GM18909 (cell line): Measurements from ENCODE around the gene SFT2D2.
A peak's percentile ranks its signal among the peaks of the same experiment; 100 is the strongest.

Experiments used
- ATAC-seq: cut with Tn5 transposase; IDR thresholded peaks from one replicate; pipeline ENCODE4 v1.9.1; 2021; ENCODE audit warnings: mild to moderate bottlenecking; ENCODE audit not compliant: unreplicated experiment, poor library complexity

Gene SFT2D2

DNA sequence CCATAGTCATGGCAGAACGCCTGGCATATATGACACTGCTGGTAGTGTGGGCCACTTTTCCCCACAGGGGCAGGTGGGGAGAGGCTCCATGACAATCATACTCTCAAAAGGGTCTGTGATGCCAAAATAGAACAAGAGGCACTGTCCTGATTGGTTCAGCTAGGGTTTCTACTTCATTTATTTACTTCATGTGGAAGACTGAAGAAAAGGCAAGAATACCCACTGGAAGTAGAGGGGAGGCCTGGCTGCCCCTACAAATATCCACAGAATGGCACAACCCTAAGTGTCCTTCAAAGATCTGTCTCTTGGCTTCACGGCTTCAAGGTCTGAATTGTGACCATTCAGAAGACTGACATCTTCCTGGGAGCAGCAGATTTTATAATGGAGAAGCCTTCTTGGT is 4.5 kb upstream of the SFT2D2 start:
- ATAC-seq = no peak

DNA sequence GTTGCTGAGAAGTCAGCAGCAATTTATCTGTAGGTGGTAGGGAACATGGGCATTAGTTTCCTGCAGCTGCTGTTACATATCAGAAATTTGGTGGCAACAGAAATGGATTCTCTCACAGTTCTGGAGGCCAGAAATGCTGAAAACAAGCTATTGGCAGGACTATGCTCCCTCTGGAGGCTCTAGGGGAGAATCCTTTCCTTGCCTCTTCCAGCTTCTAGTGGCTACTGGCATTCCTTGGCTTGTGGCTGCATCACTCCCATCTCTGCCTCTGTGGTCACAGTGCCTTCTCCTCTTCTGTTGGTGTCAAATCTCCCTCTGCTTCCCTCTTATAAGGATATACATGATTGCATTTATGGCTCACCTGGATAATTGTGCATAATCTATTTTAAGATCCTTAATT is 2.5 kb upstream of the SFT2D2 start:
- no peak for ATAC-seq

DNA sequence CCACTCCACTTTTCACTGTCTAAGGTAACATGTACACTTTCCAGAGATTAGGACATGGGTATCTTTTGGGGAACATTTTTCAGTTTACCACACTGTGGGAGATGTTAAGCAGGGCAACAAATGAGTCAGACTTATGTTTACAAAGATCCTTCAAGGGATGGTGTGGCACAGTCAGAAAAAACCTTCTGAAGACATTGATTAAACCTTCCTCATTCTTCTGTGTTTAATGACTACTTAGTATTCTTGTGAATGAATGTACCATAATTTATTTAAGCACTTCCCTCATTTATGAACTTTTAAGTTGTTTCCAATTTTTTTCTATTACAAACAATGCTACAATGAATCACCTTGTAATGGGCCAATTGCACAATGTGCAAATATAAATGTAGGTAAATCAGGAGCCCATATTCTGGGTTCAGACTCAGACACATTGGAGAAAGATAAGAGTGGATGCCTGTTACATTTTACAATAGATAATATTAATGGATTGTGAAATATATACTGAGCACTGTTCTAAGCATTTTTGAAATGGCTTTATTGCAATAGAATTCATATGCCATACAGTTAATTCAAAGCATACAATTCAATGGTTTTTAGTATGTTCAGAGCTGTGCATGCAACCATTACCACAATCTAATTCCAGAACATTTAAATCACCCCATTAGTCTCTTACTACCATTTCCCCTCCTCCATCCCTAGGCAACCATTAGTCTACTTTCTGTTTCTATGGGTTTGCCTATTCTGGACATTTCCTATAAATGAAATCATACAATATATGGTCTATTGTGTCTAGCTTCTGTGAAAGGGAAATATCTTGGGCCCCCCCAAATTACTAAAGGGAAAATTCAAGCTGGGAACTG is 1.9 kb upstream of the SFT2D2 start:
- no peak for ATAC-seq

DNA sequence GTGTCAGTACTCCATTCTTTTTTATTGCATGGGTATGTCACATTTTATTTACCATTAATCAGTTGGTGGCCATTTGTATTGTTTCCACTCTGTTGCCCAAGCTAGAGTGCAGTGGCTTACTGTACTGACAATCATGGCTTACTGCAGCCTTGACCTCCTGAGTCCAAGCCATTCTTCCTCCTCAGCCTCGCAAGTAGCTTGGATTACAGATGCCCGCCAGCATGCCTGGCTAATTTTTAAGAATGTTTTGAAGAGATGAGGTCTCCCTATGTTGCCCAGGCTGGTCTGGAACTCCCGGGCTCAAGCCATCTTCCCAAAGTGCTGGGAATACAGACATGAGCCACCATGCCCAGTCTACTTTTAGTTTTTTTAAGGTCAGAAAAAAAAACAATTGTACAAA is 813 bp upstream of the SFT2D2 start:
- no peak for ATAC-seq

GRCh38 chr1:168227620-168228019 is 1.8 kb downstream of the SFT2D2 start:
- ATAC-seq = no peak

DNA sequence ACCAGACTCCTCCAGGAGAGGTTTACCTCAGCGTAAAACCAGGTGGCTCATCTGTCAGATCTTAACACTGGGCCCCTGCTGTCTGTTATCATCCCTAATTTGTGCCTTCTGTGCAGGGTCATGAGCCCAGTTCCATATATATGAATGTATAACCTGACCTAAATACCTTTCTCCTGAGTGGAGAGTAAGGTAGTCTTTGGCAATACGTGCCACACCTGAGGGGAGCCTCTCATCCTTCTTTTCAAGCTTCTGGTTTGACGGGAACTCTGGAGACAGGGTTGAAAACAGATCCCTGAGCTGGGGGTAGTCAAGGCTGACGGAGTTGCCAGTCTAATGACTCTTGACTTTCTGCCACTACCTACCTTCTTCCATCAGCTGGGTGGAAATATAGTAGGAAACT is 4.1 kb downstream of the SFT2D2 start:
- ATAC-seq = no peak

DNA sequence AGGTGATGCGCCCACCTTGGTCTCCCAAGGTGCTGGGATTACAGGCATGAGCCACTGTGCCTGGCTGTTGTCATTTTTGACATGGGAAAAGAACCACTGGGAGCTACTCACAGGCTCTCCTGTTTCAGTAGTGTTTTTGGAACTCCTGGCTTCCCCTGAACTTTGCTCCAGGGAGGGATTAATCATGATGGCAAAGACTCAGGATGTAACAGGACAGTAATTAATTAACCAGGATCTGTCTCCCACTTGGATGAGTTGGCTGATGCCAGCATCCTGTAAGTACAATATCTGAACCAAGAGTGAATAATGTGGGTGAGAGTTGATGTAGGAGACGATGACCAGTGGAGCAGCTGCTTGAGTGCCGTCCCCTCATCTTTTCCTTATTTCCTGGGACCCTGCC is 4.9 kb downstream of the SFT2D2 start:
- no peak for ATAC-seq

DNA sequence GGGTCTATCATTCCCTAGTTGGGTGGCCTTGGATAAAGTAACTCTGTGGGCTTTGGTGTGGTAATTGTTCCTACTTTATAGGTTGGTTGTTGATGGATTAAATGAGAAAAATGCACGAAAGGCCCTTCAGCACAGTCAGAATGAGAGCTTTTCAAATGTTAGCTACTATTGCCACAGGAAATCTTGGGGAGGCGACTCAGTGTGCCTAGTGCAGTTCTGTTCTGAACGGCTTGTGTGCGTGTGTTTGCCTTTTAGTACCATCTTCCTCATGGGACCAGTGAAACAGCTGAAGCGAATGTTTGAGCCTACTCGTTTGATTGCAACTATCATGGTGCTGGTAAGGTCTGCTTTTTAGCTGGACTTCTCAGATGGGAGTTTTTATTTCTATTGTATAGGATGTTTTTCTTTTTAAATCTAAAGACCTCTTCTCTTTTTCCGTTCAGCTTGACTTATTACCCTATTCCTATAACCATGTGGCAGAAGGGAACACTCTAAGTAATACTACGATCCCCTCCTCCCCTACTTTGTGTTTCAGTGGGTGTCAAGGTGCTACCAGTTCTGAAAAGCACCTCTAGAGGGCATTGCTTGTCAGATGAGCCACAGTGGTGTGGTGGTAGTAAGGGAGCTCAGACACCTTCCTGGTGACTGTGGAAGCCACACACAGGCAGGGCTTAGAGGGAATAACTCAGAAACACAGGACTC is 9.2 kb downstream of the SFT2D2 start:
- peak; percentile 82 for ATAC-seq

- ATAC-seq = peak; percentile 14
Measured at GRCh38 chr1:168235548-168235885, 9.7 kb downstream of the SFT2D2 start.

DNA sequence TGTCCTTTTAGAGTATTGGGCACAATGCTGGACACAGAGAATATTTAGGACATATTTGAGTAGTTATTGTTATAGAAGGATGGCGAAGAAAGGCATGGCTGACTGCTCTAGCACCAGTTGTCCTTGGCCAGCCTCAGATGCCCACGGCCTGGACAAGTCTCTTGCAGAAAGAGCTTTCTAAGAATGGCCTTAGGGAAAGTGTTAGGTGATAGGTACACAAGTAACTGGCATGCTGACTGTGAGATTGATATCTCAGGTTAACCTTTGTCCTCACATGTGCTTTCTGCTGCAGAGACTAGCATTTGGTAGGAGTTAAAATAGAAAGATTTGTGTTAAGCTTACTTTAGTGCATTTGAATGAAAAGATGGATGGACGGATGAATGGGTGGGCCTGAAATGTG is 10.1 kb downstream of the SFT2D2 start:
- no peak for ATAC-seq

- no peak for ATAC-seq
Measured at GRCh38 chr1:168236836-168237611, 11.2 kb downstream of the SFT2D2 start.

GRCh38 chr1:168243198-168243597 is 17.4 kb downstream of the SFT2D2 start:
- ATAC-seq = no peak

DNA sequence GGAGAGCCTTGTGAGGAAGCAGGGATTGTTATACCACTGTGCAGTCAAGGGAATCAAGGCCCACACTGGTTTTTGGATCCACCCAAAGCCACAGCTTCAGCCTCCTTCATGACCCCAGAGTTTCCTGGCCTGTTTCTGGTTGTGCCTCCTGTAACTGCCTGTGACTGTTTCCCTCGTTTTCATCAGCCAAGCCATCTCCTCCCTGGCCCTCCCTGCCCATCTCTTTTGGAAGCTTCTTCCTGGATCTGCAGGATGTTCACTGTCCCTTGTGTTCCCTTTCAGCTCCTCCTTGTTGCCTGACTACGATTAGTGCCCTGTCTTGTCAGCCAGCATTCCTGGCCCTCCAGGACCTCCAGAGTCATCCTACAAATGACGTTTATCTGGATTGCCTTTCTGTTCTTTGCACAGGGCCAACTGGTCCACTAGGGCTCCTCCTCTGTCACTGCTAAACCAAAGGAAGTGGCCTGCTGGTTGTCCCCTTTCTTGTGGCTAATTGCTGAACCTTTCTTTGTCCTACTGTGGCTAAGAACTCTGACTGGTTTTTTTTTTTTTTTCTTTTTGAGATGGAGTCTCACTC is 17.9 kb downstream of the SFT2D2 start:
- ATAC-seq = no peak

- no peak for ATAC-seq
Measured at GRCh38 chr1:168245042-168245441, 19.2 kb downstream of the SFT2D2 start.

GRCh38 chr1:168246506-168246905 is 20.7 kb downstream of the SFT2D2 start:
- no peak for ATAC-seq

DNA sequence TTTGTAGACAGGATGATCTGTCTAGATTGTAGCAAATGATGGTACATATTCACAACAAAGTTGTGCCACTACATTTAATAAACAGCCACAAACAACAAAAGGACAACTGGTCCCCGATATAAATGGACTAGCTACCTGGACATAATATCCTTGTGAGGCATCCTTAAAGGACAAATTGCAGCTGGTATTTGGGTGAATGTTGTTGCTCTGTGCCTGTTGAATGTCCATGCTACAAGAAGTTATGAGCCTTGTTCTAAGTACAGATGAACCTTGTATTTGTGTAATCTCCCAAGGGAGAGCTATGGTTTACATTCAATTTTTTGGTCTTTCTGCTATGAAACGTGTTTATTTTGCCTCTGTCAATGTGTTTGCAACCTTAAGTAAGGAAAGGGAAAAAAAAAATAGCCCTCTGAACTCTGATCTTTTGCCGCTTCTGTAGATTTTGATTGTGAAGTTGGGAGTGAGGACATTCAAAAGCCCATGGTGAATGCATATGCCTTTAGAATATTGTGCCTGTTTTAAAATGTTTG is 26.5 kb downstream of the SFT2D2 start:
- ATAC-seq = no peak

GRCh38 chr1:168256164-168256563 is 30.4 kb downstream of the SFT2D2 start:
- ATAC-seq = no peak

GRCh38 chr1:168257397-168257796 is 31.6 kb downstream of the SFT2D2 start:
- no peak for ATAC-seq

DNA sequence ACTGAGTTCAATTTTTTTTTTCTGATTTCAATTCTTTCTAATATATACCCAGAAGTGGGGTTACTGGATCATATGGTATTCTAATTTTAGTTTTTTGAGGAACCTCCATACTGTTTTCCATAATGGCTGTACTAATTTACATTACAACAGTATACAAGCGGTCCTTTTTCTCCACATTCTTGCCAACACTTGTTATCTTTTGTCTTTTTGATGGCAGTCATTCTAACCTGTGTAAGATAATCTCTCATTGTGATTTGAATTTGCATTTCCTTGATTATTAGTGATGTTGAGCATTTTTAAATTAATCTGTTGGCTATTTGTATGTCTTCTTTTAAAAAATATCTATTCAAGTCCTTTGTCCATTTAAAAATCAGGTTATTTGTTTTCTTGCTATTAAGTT is 33.8 kb downstream of the SFT2D2 start:
- ATAC-seq = no peak

- no peak for ATAC-seq
Measured at GRCh38 chr1:168260393-168260792, 34.6 kb downstream of the SFT2D2 start.

GRCh38 chr1:168261390-168261789 is 35.6 kb downstream of the SFT2D2 start:
- no peak for ATAC-seq
